ENCODE results near the gene DOCK3. TPM values are rescaled to one million over a fixed set of nuclear protein-coding genes. Genes with fewer than 3 reads are reported as not detected.

DOCK3 gene
- total RNA-seq, 8 experiments from 2014 or later, result 1.0 to 17.3 (median 9.7) TPM

GRCh38 chr3:51398595-51399310 lies 724.0 kb downstream of the DOCK3 start:
- 80 to 94% (median 89%) methylated on average over 2 to 7 of the region's 8 CpGs; no CpG with 5 or more reads in 3 of the 10 experiments for WGBS, 10 experiments
- H3K4me3 ChIP-seq, result no peak overlapping the region
- H3K4me1 ChIP-seq (replicated peaks in 1 of 2), result peaks cover 14 to 18% of the 10 kb centered on the region in 2 donors
- H3K27ac ChIP-seq, result no peak overlapping the region
- in situ Hi-C loops (cut with MboI; ENCODE audit: low pct_unique_long_range_greater_than_20kb in 2 of 9, low sequenced_read_pairs in 9 of 9, unreplicated experiment in 9 of 9), result loop anchor here in 3 of 9 experiments (25.0 kb wide), 1 partner anchor 786 kb away; the partner anchor contains the start of genes CISH (in 3 of the 3) and MAPKAPK3 (in 3 of the 3)
- no peak for ATAC-seq (replicated peaks in 6 of 8)

GRCh38 chr3:51400166-51400565 lies 725.4 kb downstream of the DOCK3 start:
- peak in 2 of 8 experiments; percentile 52 to 81 for ATAC-seq (replicated peaks in 6 of 8)
- H3K4me1 ChIP-seq (replicated peaks in 1 of 2), result peaks cover 4% of the 10 kb centered on the region in 2 donors
- no peak overlapping the region for H3K4me3 ChIP-seq
- in situ Hi-C loops (cut with MboI; ENCODE audit: low pct_unique_long_range_greater_than_20kb in 2 of 9, low sequenced_read_pairs in 9 of 9, unreplicated experiment in 9 of 9), result no loop called here
- WGBS, 10 experiments, result 80 to 100% (median 89%) methylated on average over 1 to 3 of the region's 4 CpGs; no CpG with 5 or more reads in 7 of the 10 experiments
- H3K27ac ChIP-seq, result no peak overlapping the region

- H3K4me1 ChIP-seq (replicated peaks in 1 of 2), result peaks cover 0 to under 1% of the 10 kb centered on the region in 2 donors
- in situ Hi-C loops (cut with MboI; ENCODE audit: low pct_unique_long_range_greater_than_20kb in 2 of 9, low sequenced_read_pairs in 9 of 9, unreplicated experiment in 9 of 9), result no loop called here
- 83 to 100% (median 96%) methylated on average over 1 to 4 of the region's 4 CpGs; no CpG with 5 or more reads in 3 of the 10 experiments for WGBS, 10 experiments
- H3K27ac ChIP-seq, result no peak overlapping the region
- no peak overlapping the region for H3K4me3 ChIP-seq
- no peak for ATAC-seq (replicated peaks in 6 of 8)
Measured at GRCh38 chr3:51401735-51402134, 727.0 kb downstream of the DOCK3 start.

- Histone ChIP-seq H3K4me3 (no peak overlapping the region), H3K27ac (no peak overlapping the region), H3K4me1 (replicated peaks in 1 of 2) (no peaks in the 10 kb centered on the region)
- in situ Hi-C loops (cut with MboI; ENCODE audit: low pct_unique_long_range_greater_than_20kb in 2 of 9, low sequenced_read_pairs in 9 of 9, unreplicated experiment in 9 of 9), result no loop called here
- no peak for ATAC-seq (replicated peaks in 6 of 8)
Measured at GRCh38 chr3:51403675-51404074, 728.9 kb downstream of the DOCK3 start.

- in situ Hi-C loops (cut with MboI; ENCODE audit: low pct_unique_long_range_greater_than_20kb in 2 of 9, low sequenced_read_pairs in 9 of 9, unreplicated experiment in 9 of 9), result no loop called here
- H3K4me3 ChIP-seq, result no peak overlapping the region
- H3K4me1 ChIP-seq (replicated peaks in 1 of 2), result no peaks in the 10 kb centered on the region
- no peak overlapping the region for H3K27ac ChIP-seq
- 88 to 100% (median 96%) methylated on average over 1 to 2 of the region's 2 CpGs; no CpG with 5 or more reads in 1 of the 10 experiments for WGBS, 10 experiments
- no peak for ATAC-seq (replicated peaks in 6 of 8)
Measured at GRCh38 chr3:51408021-51408420, 733.3 kb downstream of the DOCK3 start.

- 80 to 100% methylated on average over 1 to 2 of the region's 2 CpGs; no CpG with 5 or more reads in 8 of the 10 experiments for WGBS, 10 experiments
- Histone ChIP-seq H3K4me3 (no peak overlapping the region), H3K27ac (no peak overlapping the region), H3K4me1 (replicated peaks in 1 of 2) (no peaks in the 10 kb centered on the region)
- ATAC-seq (replicated peaks in 6 of 8), result no peak
- in situ Hi-C loops (cut with MboI; ENCODE audit: low pct_unique_long_range_greater_than_20kb in 2 of 9, low sequenced_read_pairs in 9 of 9, unreplicated experiment in 9 of 9), result no loop called here
Measured at GRCh38 chr3:51408813-51409212, 734.1 kb downstream of the DOCK3 start.

- Histone ChIP-seq H3K4me1 (replicated peaks in 1 of 2) (no peaks in the 10 kb centered on the region), H3K27ac (no peak overlapping the region), H3K4me3 (no peak overlapping the region)
- WGBS, 10 experiments, result 90 to 100% (median 100%) methylated on average over 1 to 3 of the region's 3 CpGs
- no peak for ATAC-seq (replicated peaks in 6 of 8)
- in situ Hi-C loops (cut with MboI; ENCODE audit: low pct_unique_long_range_greater_than_20kb in 2 of 9, low sequenced_read_pairs in 9 of 9, unreplicated experiment in 9 of 9), result no loop called here
Measured at GRCh38 chr3:51422211-51422610, 747.5 kb downstream of the DOCK3 start.

- in situ Hi-C loops (cut with MboI; ENCODE audit: low pct_unique_long_range_greater_than_20kb in 2 of 9, low sequenced_read_pairs in 9 of 9, unreplicated experiment in 9 of 9), result no loop called here
- H3K27ac ChIP-seq, result no peak overlapping the region
- H3K4me1 ChIP-seq (replicated peaks in 1 of 2), result no peaks in the 10 kb centered on the region
- no peak overlapping the region for H3K4me3 ChIP-seq
- WGBS, 10 experiments, result 80 to 100% (median 92%) methylated on average over 1 to 4 of the region's 4 CpGs; no CpG with 5 or more reads in 1 of the 10 experiments
- ATAC-seq (replicated peaks in 6 of 8), result no peak
Measured at GRCh38 chr3:51426921-51427320, 752.2 kb downstream of the DOCK3 start.

GRCh38 chr3:51429138-51429537 lies 754.4 kb downstream of the DOCK3 start:
- in situ Hi-C loops (cut with MboI; ENCODE audit: low pct_unique_long_range_greater_than_20kb in 2 of 9, low sequenced_read_pairs in 9 of 9, unreplicated experiment in 9 of 9), result no loop called here
- Histone ChIP-seq H3K4me1 (replicated peaks in 1 of 2) (no peaks in the 10 kb centered on the region), H3K27ac (no peak overlapping the region), H3K4me3 (no peak overlapping the region)
- 90 to 100% (median 100%) methylated on average over 1 to 3 of the region's 3 CpGs; no CpG with 5 or more reads in 3 of the 10 experiments for WGBS, 10 experiments
- no peak for ATAC-seq (replicated peaks in 6 of 8)

Other genes starting within 250 kb of the DOCK3 start
- 1 to 10 TPM; 1.7 to 8.5 (median 7.2) TPM for gene CACNA2D2, start 171.3 kb upstream of the DOCK3 start, total RNA-seq
- 10 to 100 TPM in 5 of 8 experiments, 1 to 10 TPM in 3; 7.4 to 12.3 (median 10.7) TPM for gene C3orf18, start 107.2 kb upstream of the DOCK3 start, total RNA-seq
- 10 to 100 TPM in 7 of 8 experiments, 1 to 10 TPM in 1; 9.5 to 25.5 (median 15.6) TPM for gene HEMK1, start 105.4 kb upstream of the DOCK3 start, total RNA-seq
- gene CISH, start 63.2 kb upstream of the DOCK3 start, total RNA-seq, result 1 to 10 TPM in 7 of 8 experiments, under 1 TPM in 1; 0.76 to 5.2 (median 1.8) TPM
- 10 to 100 TPM in 5 of 8 experiments, 1 to 10 TPM in 3; 7.2 to 40.8 (median 17.8) TPM for gene MAPKAPK3, start 57.8 kb upstream of the DOCK3 start, total RNA-seq